DMS 273 treated with DMSO at 0.1 percent for 48 hours (cell line): Measurements from ENCODE around the gene CACNG3.

ENCODE experiments used
- DNase-seq: peaks from one replicate; lab custom pipeline; 2025; lab: John Stamatoyannopoulos, UW

Gene CACNG3

DNA sequence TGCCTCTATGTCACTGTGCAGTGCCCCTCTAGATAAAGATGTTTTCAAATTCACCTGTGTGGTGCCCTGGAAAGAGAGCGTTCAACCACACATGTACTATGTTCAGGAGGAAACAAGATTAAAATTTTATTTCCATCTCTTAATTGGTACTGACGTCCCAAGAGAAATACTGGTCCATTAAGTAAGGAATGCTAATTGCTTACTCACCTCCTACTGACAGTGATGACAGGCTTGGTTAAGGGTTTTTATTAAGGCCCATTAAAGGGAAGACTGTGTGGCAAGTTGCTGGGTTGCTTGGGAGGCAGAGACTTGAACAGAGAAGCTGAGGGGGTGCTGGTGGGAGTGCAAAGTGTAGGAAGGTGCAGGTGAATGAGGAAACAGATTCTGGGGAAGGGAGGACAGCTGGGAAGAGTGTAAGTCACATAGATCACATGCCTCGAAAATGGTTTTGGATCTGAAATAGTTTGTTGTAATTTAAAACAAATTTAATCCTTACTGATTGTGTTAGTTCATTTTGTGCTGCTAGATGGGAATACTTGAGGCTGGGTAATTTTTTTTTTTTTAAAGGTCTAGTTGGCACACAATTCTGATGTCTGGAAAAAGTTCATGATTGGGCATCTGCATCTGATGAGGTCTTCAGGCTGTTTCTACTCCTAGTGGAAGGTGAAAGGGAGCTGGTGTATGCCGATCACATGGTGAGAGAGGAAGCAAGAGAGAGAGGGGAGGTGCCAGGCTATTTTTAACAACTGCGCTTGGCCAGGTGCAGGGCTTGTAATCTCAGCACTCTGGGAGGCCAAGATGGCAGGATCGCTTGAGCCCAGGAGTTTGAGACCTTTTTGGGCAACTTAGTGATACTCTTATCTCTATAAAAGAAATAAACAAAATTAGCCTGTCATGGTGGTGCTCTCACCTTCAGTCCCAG is 140.5 kb downstream of the CACNG3 start:
- no peak for DNase-seq

DNA sequence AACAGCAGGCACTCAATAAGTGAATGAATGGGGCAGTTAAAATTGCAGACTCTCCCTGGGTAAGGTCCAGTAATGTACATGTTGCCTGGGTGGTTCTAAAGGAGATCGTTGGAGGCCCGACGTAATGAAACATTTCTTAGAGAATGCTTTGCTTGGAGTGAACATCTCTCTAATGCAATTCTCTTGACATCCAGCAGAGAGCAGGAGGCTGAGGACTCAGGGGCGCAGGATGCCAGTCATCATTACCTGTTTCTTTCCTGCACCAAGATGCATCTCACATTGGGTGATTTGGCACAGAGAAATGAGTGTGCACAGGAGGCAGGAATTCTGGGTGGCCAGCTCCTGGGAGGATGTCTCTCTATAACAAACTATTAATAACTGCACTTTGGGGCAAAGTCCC is 152.9 kb downstream of the CACNG3 start:
- DNase-seq = no peak
